Neural progenitor cell (in vitro differentiated cells): ENCODE data around the gene BTAF1. TPM values are rescaled to one million over a fixed set of nuclear protein-coding genes. Genes with fewer than 3 reads are reported as not detected.

Source experiments
- DNase-seq: peaks from one replicate; pipeline ENCODE4 v3.0.0-alpha.2; 2016; ENCODE audit warnings: low spot score
- H2AFZ ChIP-seq: fragments of 200-600 bp; sonication (generic); replicated peaks from 2 replicates; pipeline ENCODE4 v1.6.1; 2016; ENCODE audit warnings: antibody characterized with exemption
- H3F3A ChIP-seq: fragments of 200-600 bp; sonication (generic); 2 replicates; pipeline ENCODE4 v1.6.1; 2016; ENCODE audit warnings: antibody characterized with exemption, low read depth
- H3K27ac ChIP-seq: fragments of 200-600 bp; sonication (generic); 2 replicates; pipeline ENCODE4 v1.5.1; 2016; ENCODE audit warnings: mild to moderate bottlenecking
- H3K27me3 ChIP-seq: fragments of 200-600 bp; sonication (generic); 2 replicates; pipeline ENCODE4 v1.6.1; 2016; ENCODE audit warnings: mild to moderate bottlenecking, moderate library complexity
- H3K36me3 ChIP-seq: fragments of 200-600 bp; sonication (generic); 2 replicates; pipeline ENCODE4 v1.5.1; 2016
- H3K4me1 ChIP-seq: fragments of 200-600 bp; sonication (generic); 2 replicates; pipeline ENCODE4 v1.6.1; 2016; ENCODE audit warnings: mixed run types
- H3K4me2 ChIP-seq: fragments of 200-600 bp; sonication (generic); 2 replicates; pipeline ENCODE4 v1.6.1; 2016
- H3K4me3 ChIP-seq: fragments of 200-600 bp; sonication (generic); 2 replicates; pipeline ENCODE4 v1.5.1; 2016
- H3K79me2 ChIP-seq: fragments of 200-600 bp; sonication (generic); 2 replicates; pipeline ENCODE4 v1.6.1; 2016; ENCODE audit warnings: low read depth
- H3K9ac ChIP-seq: fragments of 200-600 bp; sonication (generic); 2 replicates; pipeline ENCODE4 v1.6.1; 2016
- H3K9me3 ChIP-seq: fragments of 200-600 bp; sonication (generic); 2 replicates; pipeline ENCODE4 v1.5.1; 2016; ENCODE audit warnings: low read depth
- H4K20me1 ChIP-seq: fragments of 200-600 bp; sonication (generic); 2 replicates; pipeline ENCODE4 v1.6.1; 2016; ENCODE audit warnings: low read depth
- H3K27ac Mint-ChIP-seq: 3 replicates; pipeline ENCODE4 v1.8.0; 2021; ENCODE audit warnings: mixed read lengths
- H3K27me3 Mint-ChIP-seq: 2 replicates; pipeline ENCODE4 v1.8.0; 2022; ENCODE audit warnings: low read depth, mild to moderate bottlenecking, inconsistent platforms, moderate library complexity, mixed read lengths; ENCODE audit not compliant: insufficient read depth
- H3K36me3 Mint-ChIP-seq: 3 replicates; pipeline ENCODE4 v1.8.0; 2021; ENCODE audit warnings: mixed read lengths
- H3K4me1 Mint-ChIP-seq: 3 replicates; pipeline ENCODE4 v1.8.0; 2021; ENCODE audit warnings: mixed read lengths
- H3K4me3 Mint-ChIP-seq: 3 replicates; pipeline ENCODE4 v1.8.0; 2021; ENCODE audit warnings: mild to moderate bottlenecking, moderate library complexity, mixed read lengths
- H3K9me3 Mint-ChIP-seq: 3 replicates; pipeline ENCODE4 v1.8.0; 2020; ENCODE audit warnings: mixed read lengths
- EZH2 ChIP-seq: fragments of 200-600 bp; sonication (generic); IDR thresholded peaks from 2 replicates; pipeline ENCODE4 v1.6.1; 2017; ENCODE audit warnings: antibody characterized with exemption, mild to moderate bottlenecking, moderate library complexity
- EZH2phosphoT487 ChIP-seq: fragments of 200-600 bp; sonication (generic); IDR thresholded peaks from 2 replicates; pipeline ENCODE4 v1.6.1; 2017; ENCODE audit warnings: antibody characterized with exemption
- total RNA-seq: library from RNA; depleted of rRNA; stranded (reverse); fragments of >200 nt; gene quantifications from 2 replicates; pipeline ENCODE4 v1.2.3, GENCODE V29; 2015; ENCODE audit warnings: low replicate concordance
- TF ChIP-seq, protein P1 (sequence below): fragments of 200-600 bp; sonication (generic); IDR thresholded peaks from 2 replicates; pipeline ENCODE4 v1.5.1; 2017; ENCODE audit warnings: antibody characterized with exemption, mild to moderate bottlenecking

BTAF1 gene
- total RNA-seq, 1 donor from 2014 or later: 127 TPM

DNA sequence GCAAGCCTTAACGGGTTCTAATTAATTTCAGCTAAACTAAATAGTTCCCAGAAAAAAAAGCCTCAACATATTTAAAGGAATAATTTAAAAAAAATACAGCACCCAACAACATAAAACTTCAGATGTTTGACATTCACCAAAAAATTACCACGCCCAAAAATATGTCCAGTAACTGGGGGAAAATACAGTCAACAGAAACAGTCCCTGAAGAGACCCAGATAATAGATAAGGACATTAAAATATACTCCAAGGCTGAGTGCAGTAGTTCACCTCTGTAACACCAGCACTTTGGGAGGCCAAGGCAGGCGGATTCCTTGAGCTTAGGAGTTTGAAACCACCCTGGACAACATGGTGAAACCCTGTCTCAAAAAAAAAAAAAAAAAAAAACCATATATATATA lies 78.0 kb downstream of the BTAF1 start:
- Mint-ChIP-seq H3K27me3 (peaks cover 3% of the 10 kb centered on the region), H3K36me3 (peaks cover 62% of the 10 kb centered on the region)

DNA sequence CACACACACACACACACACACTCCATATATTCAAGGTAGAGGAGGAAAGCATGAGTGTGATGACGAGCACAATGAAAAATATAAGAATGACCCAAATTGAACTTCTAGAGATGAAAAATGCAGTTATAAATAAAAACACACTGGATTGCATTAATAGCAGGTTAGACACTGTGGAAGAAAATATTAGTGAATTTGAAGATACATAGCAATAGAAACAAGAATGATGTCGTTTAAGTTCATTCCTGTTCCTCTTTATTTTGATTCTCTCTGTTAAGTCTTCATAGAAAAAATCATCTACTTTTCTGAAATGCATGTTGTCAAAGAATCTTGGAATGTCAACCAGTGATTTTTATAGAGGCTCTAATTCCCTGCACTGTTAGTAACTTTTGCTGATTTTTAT lies 78.4 kb downstream of the BTAF1 start:
- TF ChIP-seq, protein P1, sequence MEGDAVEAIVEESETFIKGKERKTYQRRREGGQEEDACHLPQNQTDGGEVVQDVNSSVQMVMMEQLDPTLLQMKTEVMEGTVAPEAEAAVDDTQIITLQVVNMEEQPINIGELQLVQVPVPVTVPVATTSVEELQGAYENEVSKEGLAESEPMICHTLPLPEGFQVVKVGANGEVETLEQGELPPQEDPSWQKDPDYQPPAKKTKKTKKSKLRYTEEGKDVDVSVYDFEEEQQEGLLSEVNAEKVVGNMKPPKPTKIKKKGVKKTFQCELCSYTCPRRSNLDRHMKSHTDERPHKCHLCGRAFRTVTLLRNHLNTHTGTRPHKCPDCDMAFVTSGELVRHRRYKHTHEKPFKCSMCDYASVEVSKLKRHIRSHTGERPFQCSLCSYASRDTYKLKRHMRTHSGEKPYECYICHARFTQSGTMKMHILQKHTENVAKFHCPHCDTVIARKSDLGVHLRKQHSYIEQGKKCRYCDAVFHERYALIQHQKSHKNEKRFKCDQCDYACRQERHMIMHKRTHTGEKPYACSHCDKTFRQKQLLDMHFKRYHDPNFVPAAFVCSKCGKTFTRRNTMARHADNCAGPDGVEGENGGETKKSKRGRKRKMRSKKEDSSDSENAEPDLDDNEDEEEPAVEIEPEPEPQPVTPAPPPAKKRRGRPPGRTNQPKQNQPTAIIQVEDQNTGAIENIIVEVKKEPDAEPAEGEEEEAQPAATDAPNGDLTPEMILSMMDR: no peak
- TF ChIP-seq EZH2phosphoT487 (no peak), EZH2 (no peak)
- H3K36me3 ChIP-seq: peaks cover 15% of the 10 kb centered on the region
- H3K9me3 ChIP-seq: no peaks in the 10 kb centered on the region
- H2AFZ ChIP-seq: no peak overlapping the region
- H3K27ac Mint-ChIP-seq: no peak overlapping the region
- peaks cover 62% of the 10 kb centered on the region for H3K36me3 Mint-ChIP-seq
- H3K79me2 ChIP-seq: no peaks in the 10 kb centered on the region
- DNase-seq: no peak
- no peaks in the 10 kb centered on the region for H3K4me1 Mint-ChIP-seq
- peaks cover 5% of the 10 kb centered on the region for H3F3A ChIP-seq
- H3K4me3 ChIP-seq: no peak overlapping the region
- no peak overlapping the region for H3K4me2 ChIP-seq
- H3K27me3 ChIP-seq: no peaks in the 10 kb centered on the region
- H3K9me3 Mint-ChIP-seq: peaks cover 19% of the 10 kb centered on the region
- no peaks in the 10 kb centered on the region for H3K4me1 ChIP-seq
- no peak overlapping the region for H3K27ac ChIP-seq
- no peak overlapping the region for H3K9ac ChIP-seq
- H4K20me1 ChIP-seq: no peaks in the 10 kb centered on the region
- H3K27me3 Mint-ChIP-seq: peaks cover 3% of the 10 kb centered on the region
- H3K4me3 Mint-ChIP-seq: no peak overlapping the region

More for the DNA sequence above, 78.0 kb downstream of the BTAF1 start:
- Histone ChIP-seq H3K4me1 (no peaks in the 10 kb centered on the region), H2AFZ (no peak overlapping the region), H3K27ac (no peak overlapping the region), H3K9ac (no peak overlapping the region), H4K20me1 (no peaks in the 10 kb centered on the region), H3K36me3 (peaks cover 20% of the 10 kb centered on the region), H3K79me2 (no peaks in the 10 kb centered on the region), H3F3A (peaks cover 5% of the 10 kb centered on the region), H3K9me3 (no peaks in the 10 kb centered on the region), H3K4me3 (no peak overlapping the region), H3K4me2 (no peak overlapping the region), H3K27me3 (no peaks in the 10 kb centered on the region)
- TF ChIP-seq EZH2 (no peak), EZH2phosphoT487 (no peak)
- TF ChIP-seq, protein P1: no peak
- H3K27ac Mint-ChIP-seq: no peak overlapping the region
- no peaks in the 10 kb centered on the region for H3K4me1 Mint-ChIP-seq
- H3K9me3 Mint-ChIP-seq: peaks cover 19% of the 10 kb centered on the region
- no peak overlapping the region for H3K4me3 Mint-ChIP-seq
- no peak for DNase-seq

DNA sequence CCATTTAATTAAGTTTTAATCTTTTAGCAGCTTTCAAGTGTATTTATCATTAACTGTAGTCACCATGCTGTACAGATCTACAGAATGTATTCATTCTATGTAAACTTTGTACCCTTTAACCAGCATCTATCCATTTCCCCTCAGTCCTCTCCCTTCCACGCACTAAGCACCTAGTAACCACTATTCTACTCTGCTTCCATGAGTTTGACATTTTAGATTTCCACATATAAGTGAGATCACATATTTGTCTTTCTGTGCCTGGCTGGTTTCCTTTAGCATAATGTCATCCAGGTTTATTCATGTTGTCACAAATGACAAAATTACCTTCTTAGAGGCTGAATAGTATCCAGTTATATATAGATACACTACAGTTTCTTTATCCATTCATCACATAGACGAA lies 79.7 kb downstream of the BTAF1 start:
- Mint-ChIP-seq H3K27me3 (peaks cover 3% of the 10 kb centered on the region), H3K36me3 (peaks cover 61% of the 10 kb centered on the region), H3K4me3 (no peak overlapping the region), H3K4me1 (no peaks in the 10 kb centered on the region), H3K27ac (no peak overlapping the region), H3K9me3 (peaks cover 19% of the 10 kb centered on the region)
- Histone ChIP-seq H3K9ac (no peak overlapping the region), H3K4me2 (no peak overlapping the region), H4K20me1 (no peaks in the 10 kb centered on the region), H3F3A (peaks cover 5% of the 10 kb centered on the region), H3K36me3 (peaks cover 9% of the 10 kb centered on the region), H2AFZ (no peak overlapping the region), H3K79me2 (no peaks in the 10 kb centered on the region), H3K4me1 (no peaks in the 10 kb centered on the region), H3K27ac (no peak overlapping the region), H3K27me3 (no peaks in the 10 kb centered on the region), H3K9me3 (no peaks in the 10 kb centered on the region), H3K4me3 (no peak overlapping the region)
- TF ChIP-seq EZH2: no peak
- no peak for TF ChIP-seq EZH2phosphoT487
- TF ChIP-seq, protein P1: no peak
- DNase-seq: no peak
